Transverse colon (tissue), 3 donors: ENCODE data around the gene NUP210.

Source experiments
- POLR2A ChIP-seq: fragments of 450-650 bp; IDR thresholded peaks from one replicate; pipeline ENCODE4 v1.6.1; 2016; ENCODE audit warnings: antibody characterized with exemption, mild to moderate bottlenecking, moderate library complexity
- POLR2AphosphoS5 ChIP-seq, 3 donors: sonication (generic); formaldehyde crosslinking; IDR thresholded peaks; one replicate each; pipeline ENCODE4 v1.6.1; 2016; ENCODE audit warnings: antibody characterized with exemption in 3 of 3

DNA sequence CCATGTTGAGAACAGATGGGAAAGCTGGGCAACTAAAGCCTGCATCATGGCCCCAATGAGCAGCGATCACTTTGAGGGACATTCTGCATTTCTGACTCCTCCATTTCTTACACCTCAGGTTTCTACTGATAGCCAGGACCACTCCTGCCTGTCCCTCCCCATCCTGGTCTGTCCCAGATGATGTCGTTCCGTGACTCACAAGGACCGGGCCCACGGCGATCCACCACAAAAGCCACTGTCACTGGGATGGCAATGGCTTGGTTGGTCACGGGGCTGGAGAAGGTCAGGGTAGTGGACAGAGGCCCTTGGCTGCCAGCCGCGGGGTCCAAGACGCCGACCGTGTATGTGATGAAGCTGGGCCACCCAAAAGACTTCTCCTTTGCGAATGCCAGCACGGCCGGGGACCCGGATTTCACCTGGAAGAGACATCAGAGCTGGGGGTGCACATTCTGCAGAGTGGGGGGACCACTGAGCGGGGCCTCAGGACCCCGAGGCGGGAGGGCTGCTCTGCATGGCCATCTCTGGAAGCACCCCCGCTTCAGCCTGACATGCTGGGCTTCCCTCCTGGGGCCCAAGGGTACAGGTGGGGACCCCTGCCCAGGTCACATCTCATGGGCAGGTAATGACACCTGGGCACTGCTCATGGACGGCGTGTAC lies 100.4 kb downstream of the NUP210 start:
- TF ChIP-seq POLR2AphosphoS5 (IDR thresholded peaks at IDR 0.05): no peak
- TF ChIP-seq POLR2A: no peak
